Right ventricle myocardium inferior (tissue), 1 donor: ENCODE measurements around the gene HSPA5. TPM values are rescaled to one million over a fixed set of nuclear protein-coding genes. Genes with fewer than 3 reads are reported as not detected.
"Not testable (repeated sequence)": the region's sequence is repeated elsewhere in the genome, so short reads cannot be mapped to it uniquely, and the experiment has no call there.

ENCODE experiments used
- ATAC-seq: fragments of 200-7000 bp; cut with Tn5 transposase; one replicate; pipeline ENCODE4 v1.9.1; 2020; ENCODE audit warnings: mild to moderate bottlenecking, moderate library complexity
- DNase-seq: peaks from one replicate; pipeline ENCODE4 v3.0.0; 2021; ENCODE audit errors: missing footprints
- intact Hi-C: fragments of 100-400 bp; cut with DNase I; formaldehyde crosslinking; loops from one replicate; pipeline ENCODE4 v1.11.0; 2022
- long read RNA-seq: library from polyadenylated mRNA; unstranded; transcript quantifications from one replicate; pipeline ENCODE4 v2.0.0, GENCODE V29; 2021
- total RNA-seq: library from RNA; stranded (reverse); fragmentation: NEBNext Ultra II Directional; extraction: Animal tissue kit (Norgen Biotek cat#: 25700); gene quantifications from one replicate; pipeline ENCODE4 v1.2.1, GENCODE V29; 2021
- donor health status: DM: no; HTN: yes; CAD: no; lungs with severe emphysema.

Gene HSPA5
- total RNA-seq: 195 TPM
- long read RNA-seq, transcript HSPA5-201 (8 exons, 3,908 nt): major isoform, 464 of 494 reads
- long read RNA-seq, partial matches to known transcripts: 22 of 494 reads
- long read RNA-seq, other reads (novel, unspliced or antisense): 8 of 494 reads

- intact Hi-C loops: loop anchor here (5.0 kb wide), 1 partner anchor 39 kb away; the partner anchor contains the start of gene RABEPK
- ATAC-seq: peak; percentile 98
- DNase-seq: peak; percentile 100
These were observed at the start of gene HSPA5 for GRCh38 chr9:125241000-125241862. Gene HSPA5, minus strand, starts transcription at chr9:125241343. Its CDS starts 217 bp downstream, at chr9:125241126.

- intact Hi-C loops, ATAC-seq: not testable (repeated sequence)
These were observed 45.8 kb upstream of the HSPA5 start for GRCh38 chr9:125286935-125287433.

GRCh38 chr9:125284855-125285254 lies 43.7 kb upstream of the HSPA5 start:
- intact Hi-C loops: no loop called here

More at GRCh38 chr9:125286935-125287433, 45.8 kb upstream of the HSPA5 start:
- not testable (repeated sequence) for DNase-seq

GRCh38 chr9:125280945-125281344 lies 39.8 kb upstream of the HSPA5 start:
- intact Hi-C loops: no loop called here
- no peak for ATAC-seq
- DNase-seq: no peak

More at GRCh38 chr9:125284855-125285254, 43.7 kb upstream of the HSPA5 start:
- DNase-seq (no peak), ATAC-seq (peak; percentile 33)

- ATAC-seq: no peak
- intact Hi-C loops: no loop called here
- no peak for DNase-seq
These were observed 36.3 kb upstream of the HSPA5 start for GRCh38 chr9:125277411-125277810.

- DNase-seq: no peak
- no peak for ATAC-seq
- intact Hi-C loops: no loop called here
These were observed 35.6 kb upstream of the HSPA5 start for GRCh38 chr9:125276771-125277170.

GRCh38 chr9:125272697-125273096 lies 31.6 kb upstream of the HSPA5 start:
- DNase-seq (no peak), ATAC-seq (peak; percentile 54)
- intact Hi-C loops: no loop called here

GRCh38 chr9:125271081-125271480 lies 29.9 kb upstream of the HSPA5 start:
- DNase-seq (no peak), ATAC-seq (no peak)
- intact Hi-C loops: no loop called here

GRCh38 chr9:125269014-125269397 lies 27.9 kb upstream of the HSPA5 start:
- intact Hi-C loops: no loop called here
- no peak for ATAC-seq
- no peak for DNase-seq

GRCh38 chr9:125268394-125269013 lies 27.4 kb upstream of the HSPA5 start:
- no peak for DNase-seq
- ATAC-seq: peak; percentile 33
- intact Hi-C loops: no loop called here

GRCh38 chr9:125264068-125264467 lies 22.9 kb upstream of the HSPA5 start:
- intact Hi-C loops: not testable (repeated sequence)

GRCh38 chr9:125262294-125262991 lies 21.3 kb upstream of the HSPA5 start:
- intact Hi-C loops: no loop called here
- no peak for ATAC-seq
- no peak for DNase-seq

More at GRCh38 chr9:125264068-125264467, 22.9 kb upstream of the HSPA5 start:
- ATAC-seq, DNase-seq: not testable (repeated sequence)

GRCh38 chr9:125261501-125262293 lies 20.6 kb upstream of the HSPA5 start, which contains the start of gene GAPVD1:
Gene GAPVD1, plus strand, starts transcription at chr9:125261826. Its CDS starts 37,096 bp downstream, at chr9:125298922.
- intact Hi-C loops: loop anchor here (2.0 kb wide), 1 partner anchor 19 kb away; no protein-coding TSS in a partner anchor
- ATAC-seq (peak; percentile 99), DNase-seq (peak; percentile 94)

- intact Hi-C loops: loop anchor here (2.0 kb wide), 1 partner anchor 18 kb away; no protein-coding TSS in a partner anchor
- ATAC-seq (no peak), DNase-seq (no peak)
These were observed 19.4 kb upstream of the HSPA5 start for GRCh38 chr9:125260561-125260960.

- no peak for DNase-seq
- intact Hi-C loops: loop anchor here (5.0 kb wide), 1 partner anchor 113 kb away; no protein-coding TSS in a partner anchor
- no peak for ATAC-seq
These were observed 17.8 kb upstream of the HSPA5 start for GRCh38 chr9:125258832-125259534.

- DNase-seq: no peak
- ATAC-seq: no peak
- intact Hi-C loops: loop anchor here (5.0 kb wide), 1 partner anchor 114 kb away; no protein-coding TSS in a partner anchor
These were observed 17.1 kb upstream of the HSPA5 start for GRCh38 chr9:125258160-125258785.
